Epithelial cell of proximal tubule (primary cell): ENCODE measurements around the gene LRRC28. TPM values are rescaled to one million over a fixed set of nuclear protein-coding genes. Genes with fewer than 3 reads are reported as not detected.

Experiments
- DNase-seq: peaks from one replicate; pipeline ENCODE4 v3.0.0-alpha.2; 2011; ENCODE audit warnings: low read depth
- H3K4me3 ChIP-seq: 2 replicates; pipeline ENCODE4 v1.5.1; 2011; ENCODE audit warnings: low read depth, mild to moderate bottlenecking, low read length
- total RNA-seq: library from RNA; depleted of rRNA; stranded (reverse); fragments of >200 nt; gene quantifications from 2 replicates; pipeline ENCODE4 v1.2.3, GENCODE V29; 2015
- TF ChIP-seq, protein P1 (sequence below): conservative IDR thresholded peaks from 2 replicates; pipeline ENCODE4 v1.5.1; 2012; ENCODE audit warnings: low read depth, mild to moderate bottlenecking, low read length

Gene LRRC28
- total RNA-seq, 1 donor from 2014 or later = 15.0 TPM

GRCh38 chr15:99333413-99333812 is 82.1 kb downstream of the LRRC28 start:
- no peak overlapping the region for H3K4me3 ChIP-seq
- TF ChIP-seq, protein P1, sequence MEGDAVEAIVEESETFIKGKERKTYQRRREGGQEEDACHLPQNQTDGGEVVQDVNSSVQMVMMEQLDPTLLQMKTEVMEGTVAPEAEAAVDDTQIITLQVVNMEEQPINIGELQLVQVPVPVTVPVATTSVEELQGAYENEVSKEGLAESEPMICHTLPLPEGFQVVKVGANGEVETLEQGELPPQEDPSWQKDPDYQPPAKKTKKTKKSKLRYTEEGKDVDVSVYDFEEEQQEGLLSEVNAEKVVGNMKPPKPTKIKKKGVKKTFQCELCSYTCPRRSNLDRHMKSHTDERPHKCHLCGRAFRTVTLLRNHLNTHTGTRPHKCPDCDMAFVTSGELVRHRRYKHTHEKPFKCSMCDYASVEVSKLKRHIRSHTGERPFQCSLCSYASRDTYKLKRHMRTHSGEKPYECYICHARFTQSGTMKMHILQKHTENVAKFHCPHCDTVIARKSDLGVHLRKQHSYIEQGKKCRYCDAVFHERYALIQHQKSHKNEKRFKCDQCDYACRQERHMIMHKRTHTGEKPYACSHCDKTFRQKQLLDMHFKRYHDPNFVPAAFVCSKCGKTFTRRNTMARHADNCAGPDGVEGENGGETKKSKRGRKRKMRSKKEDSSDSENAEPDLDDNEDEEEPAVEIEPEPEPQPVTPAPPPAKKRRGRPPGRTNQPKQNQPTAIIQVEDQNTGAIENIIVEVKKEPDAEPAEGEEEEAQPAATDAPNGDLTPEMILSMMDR = no peak
- DNase-seq = no peak

DNA sequence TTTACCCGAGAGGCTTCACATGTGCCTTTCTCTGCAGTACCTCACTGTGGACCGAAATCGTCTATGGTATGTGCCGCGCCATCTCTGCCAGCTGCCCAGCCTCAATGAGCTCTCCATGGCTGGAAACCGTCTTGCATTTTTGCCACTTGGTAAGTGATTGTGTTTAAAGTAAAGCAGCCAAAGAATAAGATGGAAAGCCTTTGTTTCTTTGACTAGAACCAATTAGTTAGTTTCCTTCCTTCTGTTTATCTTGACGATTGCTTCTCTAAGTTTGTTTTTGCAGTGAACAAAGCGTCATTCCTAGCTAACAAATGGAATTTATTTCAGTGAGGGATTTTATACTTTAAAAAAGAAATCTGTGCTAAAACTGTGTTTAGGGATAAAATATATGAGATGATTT is 82.7 kb downstream of the LRRC28 start:
- DNase-seq = no peak
- H3K4me3 ChIP-seq = no peak overlapping the region
- TF ChIP-seq, protein P1 = no peak

GRCh38 chr15:99335508-99335907 is 84.2 kb downstream of the LRRC28 start:
- TF ChIP-seq, protein P1 = no peak
- no peak for DNase-seq

GRCh38 chr15:99336794-99337193 is 85.5 kb downstream of the LRRC28 start:
- H3K4me3 ChIP-seq = no peak overlapping the region
- DNase-seq = no peak
- TF ChIP-seq, protein P1 = no peak

More at GRCh38 chr15:99335508-99335907, 84.2 kb downstream of the LRRC28 start:
- no peak overlapping the region for H3K4me3 ChIP-seq

DNA sequence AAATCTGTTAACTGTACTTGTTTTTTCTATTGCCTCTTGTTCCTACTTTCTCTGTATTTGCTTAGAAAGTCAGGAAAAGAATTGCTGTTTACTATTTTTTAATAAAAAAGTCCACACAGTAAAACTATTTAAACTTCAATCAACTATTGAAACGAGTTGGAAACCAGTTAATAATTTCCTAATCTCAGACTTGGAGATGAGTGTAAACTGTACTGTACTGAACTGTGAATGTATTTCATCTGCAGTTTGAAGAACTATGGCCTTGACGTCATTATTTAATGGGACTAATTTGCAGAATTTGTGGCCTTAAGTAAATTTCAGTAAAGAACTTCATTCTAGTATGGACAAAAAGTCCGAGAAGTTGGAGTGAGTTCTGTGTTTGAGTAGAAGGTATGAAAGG is 89.1 kb downstream of the LRRC28 start:
- no peak for DNase-seq
- no peak overlapping the region for H3K4me3 ChIP-seq
- TF ChIP-seq, protein P1 = no peak

GRCh38 chr15:99341786-99342185 is 90.5 kb downstream of the LRRC28 start:
- TF ChIP-seq, protein P1 = no peak
- H3K4me3 ChIP-seq = no peak overlapping the region
- no peak for DNase-seq

- no peak overlapping the region for H3K4me3 ChIP-seq
- TF ChIP-seq, protein P1 = no peak
- no peak for DNase-seq
These were observed 91.9 kb downstream of the LRRC28 start for GRCh38 chr15:99343208-99343607.
